Loucy (cell line): ENCODE data around the gene WDR33.

Source experiments
- H2AFZ ChIP-seq: fragments of 200-600 bp; sonication (generic); 2 replicates; pipeline ENCODE4 v1.6.0; 2016; ENCODE audit warnings: antibody characterized with exemption, mild to moderate bottlenecking, low read length, moderate library complexity
- H3F3A ChIP-seq: fragments of 200-600 bp; 2 replicates; pipeline ENCODE4 v1.6.0; 2016; ENCODE audit warnings: antibody characterized with exemption, low read depth, mild to moderate bottlenecking
- H3K27me3 ChIP-seq: fragments of 200-600 bp; sonication (generic); 2 replicates; pipeline ENCODE4 v1.6.1; 2014; ENCODE audit warnings: low read length, mild to moderate bottlenecking; ENCODE audit not compliant: insufficient read depth, poor library complexity, severe bottlenecking
- H3K36me3 ChIP-seq: fragments of 200-600 bp; sonication (generic); 2 replicates; pipeline ENCODE4 v1.6.1; 2016; ENCODE audit warnings: low read length; ENCODE audit not compliant: insufficient read depth
- H3K4me1 ChIP-seq: fragments of 200-600 bp; sonication (generic); 2 replicates; pipeline ENCODE4 v1.5.1; 2014; ENCODE audit warnings: low read length, mild to moderate bottlenecking; ENCODE audit not compliant: insufficient read depth, poor library complexity, severe bottlenecking
- H3K4me2 ChIP-seq: fragments of 200-600 bp; sonication (generic); 2 replicates; pipeline ENCODE4 v1.6.0; 2014; ENCODE audit warnings: antibody characterized with exemption, low read length, low read depth, mild to moderate bottlenecking; ENCODE audit not compliant: poor library complexity, severe bottlenecking
- H3K4me3 ChIP-seq: fragments of 200-600 bp; sonication (generic); 2 replicates; pipeline ENCODE4 v1.5.1; 2014; ENCODE audit warnings: low read length, mild to moderate bottlenecking, mixed read lengths; ENCODE audit not compliant: poor library complexity, severe bottlenecking
- H3K79me2 ChIP-seq: fragments of 200-600 bp; sonication (generic); 2 replicates; pipeline ENCODE4 v1.6.1; 2014; ENCODE audit warnings: low read length; ENCODE audit not compliant: insufficient read depth
- H3K9ac ChIP-seq: fragments of 200-600 bp; sonication (generic); 2 replicates; pipeline ENCODE4 v1.6.0; 2014; ENCODE audit warnings: mild to moderate bottlenecking, low read depth, low read length, moderate library complexity; ENCODE audit not compliant: poor library complexity, severe bottlenecking
- H3K9me2 ChIP-seq: fragments of 200-600 bp; sonication (generic); replicated peaks from 2 replicates; pipeline ENCODE4 v1.6.1; 2016; ENCODE audit warnings: low read depth, low read length, mixed read lengths
- H3K9me3 ChIP-seq: fragments of 200-600 bp; sonication (generic); 2 replicates; pipeline ENCODE4 v1.6.1; 2014; ENCODE audit warnings: mild to moderate bottlenecking, antibody characterized with exemption, low read length, low read depth; ENCODE audit not compliant: insufficient read depth
- H4K20me1 ChIP-seq: fragments of 200-600 bp; sonication (generic); 2 replicates; pipeline ENCODE4 v1.6.0; 2014; ENCODE audit warnings: antibody characterized with exemption, low read length, mild to moderate bottlenecking; ENCODE audit not compliant: insufficient read depth, poor library complexity, severe bottlenecking
- EZH2phosphoT487 ChIP-seq: fragments of 200-600 bp; IDR thresholded peaks from 2 replicates; pipeline ENCODE4 v1.6.1; 2018; ENCODE audit warnings: antibody characterized with exemption, mild to moderate bottlenecking, moderate library complexity, borderline replicate concordance
- TF ChIP-seq, protein P1 (sequence below): fragments of 200-600 bp; sonication (generic); conservative IDR thresholded peaks from 2 replicates; pipeline ENCODE4 v1.5.1; 2014; ENCODE audit warnings: mild to moderate bottlenecking, antibody characterized with exemption, low read length

Gene WDR33

DNA sequence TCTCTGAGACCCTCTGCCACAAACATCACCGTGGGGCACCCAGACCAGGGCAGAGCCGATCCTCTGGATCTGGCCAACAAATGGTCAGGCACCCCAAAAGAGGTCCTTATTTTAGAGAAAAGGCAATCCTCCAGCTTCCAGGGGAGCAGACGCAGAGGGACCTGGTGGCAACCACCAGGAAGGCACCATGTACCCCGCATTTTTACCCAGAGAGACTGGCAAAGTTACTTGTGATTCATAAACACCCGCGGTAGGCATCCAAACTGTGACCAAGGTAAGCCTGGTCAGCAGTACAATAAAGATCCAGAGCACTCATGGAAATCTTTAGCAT, 146.1 kb downstream of the WDR33 start:
- Histone ChIP-seq H3K9me2 (no peaks in the 10 kb centered on the region), H3K4me2 (no peak overlapping the region), H3K36me3 (no peaks in the 10 kb centered on the region), H3K79me2 (no peaks in the 10 kb centered on the region), H3K9ac (no peak overlapping the region), H2AFZ (no peak overlapping the region), H3K4me1 (no peaks in the 10 kb centered on the region), H3K9me3 (no peaks in the 10 kb centered on the region), H4K20me1 (no peaks in the 10 kb centered on the region), H3F3A (no peaks in the 10 kb centered on the region), H3K27me3 (no peaks in the 10 kb centered on the region), H3K4me3 (no peak overlapping the region)
- TF ChIP-seq EZH2phosphoT487, result no peak
- TF ChIP-seq, protein P1, sequence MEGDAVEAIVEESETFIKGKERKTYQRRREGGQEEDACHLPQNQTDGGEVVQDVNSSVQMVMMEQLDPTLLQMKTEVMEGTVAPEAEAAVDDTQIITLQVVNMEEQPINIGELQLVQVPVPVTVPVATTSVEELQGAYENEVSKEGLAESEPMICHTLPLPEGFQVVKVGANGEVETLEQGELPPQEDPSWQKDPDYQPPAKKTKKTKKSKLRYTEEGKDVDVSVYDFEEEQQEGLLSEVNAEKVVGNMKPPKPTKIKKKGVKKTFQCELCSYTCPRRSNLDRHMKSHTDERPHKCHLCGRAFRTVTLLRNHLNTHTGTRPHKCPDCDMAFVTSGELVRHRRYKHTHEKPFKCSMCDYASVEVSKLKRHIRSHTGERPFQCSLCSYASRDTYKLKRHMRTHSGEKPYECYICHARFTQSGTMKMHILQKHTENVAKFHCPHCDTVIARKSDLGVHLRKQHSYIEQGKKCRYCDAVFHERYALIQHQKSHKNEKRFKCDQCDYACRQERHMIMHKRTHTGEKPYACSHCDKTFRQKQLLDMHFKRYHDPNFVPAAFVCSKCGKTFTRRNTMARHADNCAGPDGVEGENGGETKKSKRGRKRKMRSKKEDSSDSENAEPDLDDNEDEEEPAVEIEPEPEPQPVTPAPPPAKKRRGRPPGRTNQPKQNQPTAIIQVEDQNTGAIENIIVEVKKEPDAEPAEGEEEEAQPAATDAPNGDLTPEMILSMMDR, result no peak

- no peaks in the 10 kb centered on the region for H3K79me2 ChIP-seq
- no peak overlapping the region for H3K4me2 ChIP-seq
- no peaks in the 10 kb centered on the region for H3F3A ChIP-seq
- no peaks in the 10 kb centered on the region for H4K20me1 ChIP-seq
- no peak overlapping the region for H3K4me3 ChIP-seq
- H3K36me3 ChIP-seq, result no peaks in the 10 kb centered on the region
- H3K27me3 ChIP-seq, result no peaks in the 10 kb centered on the region
- no peaks in the 10 kb centered on the region for H3K4me1 ChIP-seq
- H2AFZ ChIP-seq, result no peak overlapping the region
- no peaks in the 10 kb centered on the region for H3K9me2 ChIP-seq
- no peaks in the 10 kb centered on the region for H3K9me3 ChIP-seq
- H3K9ac ChIP-seq, result no peak overlapping the region
- no peak for TF ChIP-seq EZH2phosphoT487
- TF ChIP-seq, protein P1, result no peak
Observed at GRCh38 chr2:127664065-127664894, 146.7 kb downstream of the WDR33 start.

- Histone ChIP-seq H3K9ac (no peak overlapping the region), H3K9me2 (no peaks in the 10 kb centered on the region), H3K27me3 (no peaks in the 10 kb centered on the region), H3K36me3 (no peaks in the 10 kb centered on the region), H3K4me3 (no peak overlapping the region), H3K79me2 (no peaks in the 10 kb centered on the region), H3K4me1 (no peaks in the 10 kb centered on the region), H3K4me2 (no peak overlapping the region), H2AFZ (no peak overlapping the region), H4K20me1 (no peaks in the 10 kb centered on the region), H3K9me3 (no peaks in the 10 kb centered on the region), H3F3A (no peaks in the 10 kb centered on the region)
- no peak for TF ChIP-seq EZH2phosphoT487
- TF ChIP-seq, protein P1, result no peak
Observed at GRCh38 chr2:127663566-127664064, 147.4 kb downstream of the WDR33 start.
